ENCODE data around the gene PGM2. TPM values are rescaled to one million over a fixed set of nuclear protein-coding genes. Genes with fewer than 3 reads are reported as not detected.

Gene PGM2
- total RNA-seq, 2 experiments from 2014 or later = 40.4 to 44.2 TPM

- Mint-ChIP-seq H3K9me3 (no peaks in the 10 kb centered on the region), H3K36me3 (ENCODE audit: low read depth) (peaks cover 58% of the 10 kb centered on the region), H3K4me3 (no peak overlapping the region), H3K27me3 (no peaks in the 10 kb centered on the region), H3K4me1 (peaks cover 59% of the 10 kb centered on the region), H3K27ac (no peak overlapping the region)
- DNase-seq = no peak
- ChIA-PET CTCF (interaction anchor here (0.6 to 1.9 kb wide), 5 partner anchors 9 to 1449 kb away, joined by 3 to 4 read pairs (median 4); no protein-coding TSS in a partner anchor), POLR2A (no interaction called here)
Measured at GRCh38 chr4:37896206-37896860, 69.8 kb downstream of the PGM2 start.

GRCh38 chr4:37902212-37902611 is 75.7 kb downstream of the PGM2 start:
- H3K27ac Mint-ChIP-seq = no peak overlapping the region
- DNase-seq = no peak
- H3K4me1 Mint-ChIP-seq = peaks cover 24% of the 10 kb centered on the region
- ChIA-PET CTCF (no interaction called here), POLR2A (no interaction called here)
- H3K27me3 Mint-ChIP-seq = no peaks in the 10 kb centered on the region
- H3K9me3 Mint-ChIP-seq = no peaks in the 10 kb centered on the region
- H3K36me3 Mint-ChIP-seq (ENCODE audit: low read depth) = peaks cover 63% of the 10 kb centered on the region
- no peak overlapping the region for H3K4me3 Mint-ChIP-seq

- ChIA-PET CTCF (interaction anchor here (0.6 kb wide), 1 partner anchor 1751 kb away, joined by 4 read pairs; no protein-coding TSS in a partner anchor), POLR2A (no interaction called here)
- H3K27me3 Mint-ChIP-seq = no peaks in the 10 kb centered on the region
- no peaks in the 10 kb centered on the region for H3K9me3 Mint-ChIP-seq
- H3K4me1 Mint-ChIP-seq = peaks cover 25% of the 10 kb centered on the region
- no peak for DNase-seq
- no peak overlapping the region for H3K27ac Mint-ChIP-seq
- no peak overlapping the region for H3K4me3 Mint-ChIP-seq
- peaks cover 67% of the 10 kb centered on the region for H3K36me3 Mint-ChIP-seq (ENCODE audit: low read depth)
Measured at GRCh38 chr4:37902738-37903693, 76.5 kb downstream of the PGM2 start.

GRCh38 chr4:37903901-37904300 is 77.4 kb downstream of the PGM2 start:
- CTCF ChIA-PET = interaction anchor here (0.6 kb wide), 1 partner anchor 1750 kb away, joined by 4 read pairs; no protein-coding TSS in a partner anchor
- DNase-seq = no peak
- H3K4me1 Mint-ChIP-seq = peaks cover 20% of the 10 kb centered on the region
- H3K27ac Mint-ChIP-seq = no peak overlapping the region
- H3K4me3 Mint-ChIP-seq = no peak overlapping the region
- H3K27me3 Mint-ChIP-seq = no peaks in the 10 kb centered on the region
- peaks cover 66% of the 10 kb centered on the region for H3K36me3 Mint-ChIP-seq (ENCODE audit: low read depth)
- H3K9me3 Mint-ChIP-seq = no peaks in the 10 kb centered on the region
- POLR2A ChIA-PET = no interaction called here

GRCh38 chr4:37904824-37905223 is 78.3 kb downstream of the PGM2 start:
- H3K4me1 Mint-ChIP-seq = peaks cover 12% of the 10 kb centered on the region
- H3K36me3 Mint-ChIP-seq (ENCODE audit: low read depth) = peaks cover 61% of the 10 kb centered on the region
- H3K9me3 Mint-ChIP-seq = no peaks in the 10 kb centered on the region
- ChIA-PET CTCF (interaction anchor here (1.0 to 1.6 kb wide), 2 partner anchors 8 to 9 kb away, joined by 3 to 4 read pairs; no protein-coding TSS in a partner anchor), POLR2A (no interaction called here)
- H3K4me3 Mint-ChIP-seq = no peak overlapping the region
- no peaks in the 10 kb centered on the region for H3K27me3 Mint-ChIP-seq
- no peak for DNase-seq
- no peak overlapping the region for H3K27ac Mint-ChIP-seq

GRCh38 chr4:37905533-37906169 is 79.2 kb downstream of the PGM2 start:
- H3K4me3 Mint-ChIP-seq = no peak overlapping the region
- peaks cover 54% of the 10 kb centered on the region for H3K36me3 Mint-ChIP-seq (ENCODE audit: low read depth)
- peaks cover 12% of the 10 kb centered on the region for H3K4me1 Mint-ChIP-seq
- ChIA-PET POLR2A (no interaction called here), CTCF (interaction anchor here (1.0 to 1.6 kb wide), 2 partner anchors 9 kb away, joined by 3 to 4 read pairs; no protein-coding TSS in a partner anchor)
- H3K9me3 Mint-ChIP-seq = no peaks in the 10 kb centered on the region
- H3K27me3 Mint-ChIP-seq = no peaks in the 10 kb centered on the region
- DNase-seq = no peak
- no peak overlapping the region for H3K27ac Mint-ChIP-seq

GRCh38 chr4:37908488-37909331 is 82.2 kb downstream of the PGM2 start:
- peaks cover 41% of the 10 kb centered on the region for H3K36me3 Mint-ChIP-seq (ENCODE audit: low read depth)

GRCh38 chr4:37909332-37910090 is 83.0 kb downstream of the PGM2 start:
- Mint-ChIP-seq H3K9me3 (no peaks in the 10 kb centered on the region), H3K4me1 (peaks cover 13% of the 10 kb centered on the region), H3K4me3 (no peak overlapping the region), H3K27me3 (no peaks in the 10 kb centered on the region), H3K36me3 (ENCODE audit: low read depth) (peaks cover 38% of the 10 kb centered on the region), H3K27ac (no peak overlapping the region)
- ChIA-PET CTCF (interaction anchor here (0.7 to 1.1 kb wide), 3 partner anchors 11 to 52 kb away, joined by 3 to 4 read pairs (median 3); no protein-coding TSS in a partner anchor), POLR2A (no interaction called here)
- DNase-seq = no peak

More at GRCh38 chr4:37908488-37909331, 82.2 kb downstream of the PGM2 start:
- POLR2A ChIA-PET = no interaction called here
- Mint-ChIP-seq H3K27ac (no peak overlapping the region), H3K9me3 (no peaks in the 10 kb centered on the region), H3K4me3 (no peak overlapping the region), H3K27me3 (no peaks in the 10 kb centered on the region), H3K4me1 (peaks cover 13% of the 10 kb centered on the region)
- CTCF ChIA-PET = no interaction called here
- no peak for DNase-seq

- no peaks in the 10 kb centered on the region for H3K9me3 Mint-ChIP-seq
- no peak for DNase-seq
- H3K4me3 Mint-ChIP-seq = no peak overlapping the region
- CTCF ChIA-PET = interaction anchor here (1.0 to 1.1 kb wide), 2 partner anchors 22 to 53 kb away, joined by 3 read pairs; no protein-coding TSS in a partner anchor
- peaks cover 13% of the 10 kb centered on the region for H3K4me1 Mint-ChIP-seq
- POLR2A ChIA-PET = no interaction called here
- no peaks in the 10 kb centered on the region for H3K27me3 Mint-ChIP-seq
- H3K36me3 Mint-ChIP-seq (ENCODE audit: low read depth) = peaks cover 34% of the 10 kb centered on the region
- no peak overlapping the region for H3K27ac Mint-ChIP-seq
Measured at GRCh38 chr4:37910091-37910486, 83.6 kb downstream of the PGM2 start.
